ENCODE data around the gene EVX2.

The EVX2 gene

GRCh38 chr2:176082525-176082823 is 1.3 kb downstream of the EVX2 start:
- TF ChIP-seq CTCF (conservative IDR thresholded peaks at IDR 0.05; ENCODE audit: low read depth, low read length), result no peak
- Histone ChIP-seq H3K36me3 (ENCODE audit: insufficient read depth) (no peaks in the 10 kb centered on the region), H3K79me2 (ENCODE audit: insufficient read depth, low read depth) (no peaks in the 10 kb centered on the region), H3K4me1 (ENCODE audit: low read depth, poor library complexity, severe bottlenecking) (no peaks in the 10 kb centered on the region), H4K20me1 (ENCODE audit: insufficient read depth) (no peaks in the 10 kb centered on the region), H3K27me3 (ENCODE audit: insufficient read depth, low read depth) (no peaks in the 10 kb centered on the region), H3K27ac (no peak overlapping the region), H2AFZ (ENCODE audit: low read depth) (no peak overlapping the region), H3K4me3 (IDR thresholded peaks at IDR 0.05; ENCODE audit: insufficient read depth, low read depth, low read length) (no peak overlapping the region), H3K9ac (no peak overlapping the region), H3K4me2 (no peak overlapping the region)

DNA sequence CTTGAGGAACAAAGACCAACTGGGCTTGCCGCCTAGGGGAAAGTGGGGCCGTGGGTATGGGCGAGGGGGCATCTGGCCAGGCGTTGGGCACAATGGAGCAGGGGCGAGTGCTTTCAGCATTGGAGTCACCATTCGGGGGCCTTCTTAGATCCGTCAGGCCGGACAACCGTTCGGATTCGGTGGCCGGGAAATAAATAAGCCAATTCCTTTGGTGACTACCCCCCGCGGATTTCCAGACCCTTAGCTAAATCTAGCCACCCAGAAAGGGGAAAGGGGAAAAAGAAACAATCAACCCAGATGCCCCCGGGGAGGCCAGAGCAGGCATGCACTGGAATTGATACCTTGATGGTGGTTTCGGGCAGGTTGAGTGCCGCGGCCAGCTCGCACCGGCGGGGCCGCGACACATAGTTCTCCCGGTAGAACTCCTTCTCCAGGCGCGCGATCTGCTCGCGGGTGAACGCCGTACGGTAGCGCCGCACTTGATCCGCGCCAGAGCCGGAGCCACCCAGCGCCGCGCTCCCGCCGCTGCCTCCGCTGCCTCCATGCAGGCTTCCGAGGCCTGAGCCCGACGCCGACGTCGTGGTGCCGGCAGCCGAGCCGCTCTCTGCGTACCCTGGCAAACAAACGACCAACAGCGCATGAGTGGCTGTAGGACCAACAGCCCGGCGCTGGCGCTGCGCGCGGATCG is 1.8 kb downstream of the EVX2 start:
- Histone ChIP-seq H3K27ac (no peak overlapping the region), H3K9ac (no peak overlapping the region), H3K4me3 (IDR thresholded peaks at IDR 0.05; ENCODE audit: insufficient read depth, low read depth, low read length) (no peak overlapping the region), H4K20me1 (ENCODE audit: insufficient read depth) (no peaks in the 10 kb centered on the region), H3K4me2 (no peak overlapping the region), H2AFZ (ENCODE audit: low read depth) (no peak overlapping the region), H3K79me2 (ENCODE audit: insufficient read depth, low read depth) (no peaks in the 10 kb centered on the region), H3K36me3 (ENCODE audit: insufficient read depth) (no peaks in the 10 kb centered on the region), H3K27me3 (ENCODE audit: insufficient read depth, low read depth) (no peaks in the 10 kb centered on the region), H3K4me1 (ENCODE audit: low read depth, poor library complexity, severe bottlenecking) (no peaks in the 10 kb centered on the region)
- no peak for TF ChIP-seq CTCF (conservative IDR thresholded peaks at IDR 0.05; ENCODE audit: low read depth, low read length)

DNA sequence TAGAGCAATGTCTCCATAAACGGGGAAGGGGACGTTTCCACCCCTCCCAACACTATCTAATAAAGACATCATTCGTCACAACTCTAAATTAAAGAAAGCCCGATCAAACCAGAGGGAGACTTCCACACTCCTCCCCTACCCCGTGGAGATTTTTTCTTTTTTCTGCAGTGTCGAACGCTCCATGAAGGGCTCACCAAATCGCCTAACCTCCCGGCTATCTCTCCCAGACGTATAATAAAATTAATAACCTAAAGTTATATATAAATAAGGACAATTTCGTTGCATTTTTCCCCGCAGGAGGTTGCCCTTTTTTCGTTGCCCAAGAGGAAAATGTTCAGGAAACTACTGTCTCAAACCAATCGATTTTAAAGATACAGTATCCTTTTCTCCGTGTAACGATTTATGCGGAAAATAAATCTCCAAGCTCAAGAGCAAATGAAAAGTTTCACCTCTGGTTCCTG is 2.4 kb downstream of the EVX2 start:
- no peaks in the 10 kb centered on the region for H4K20me1 ChIP-seq (ENCODE audit: insufficient read depth)
- no peak overlapping the region for H3K27ac ChIP-seq
- H3K4me1 ChIP-seq (ENCODE audit: low read depth, poor library complexity, severe bottlenecking), result no peaks in the 10 kb centered on the region
- no peak overlapping the region for H2AFZ ChIP-seq (ENCODE audit: low read depth)
- H3K4me3 ChIP-seq (IDR thresholded peaks at IDR 0.05; ENCODE audit: insufficient read depth, low read depth, low read length), result no peak overlapping the region
- H3K9ac ChIP-seq, result no peak overlapping the region
- no peak overlapping the region for H3K4me2 ChIP-seq
- H3K27me3 ChIP-seq (ENCODE audit: insufficient read depth, low read depth), result no peaks in the 10 kb centered on the region
- no peak for TF ChIP-seq CTCF (conservative IDR thresholded peaks at IDR 0.05; ENCODE audit: low read depth, low read length)
- H3K36me3 ChIP-seq (ENCODE audit: insufficient read depth), result no peaks in the 10 kb centered on the region
- H3K79me2 ChIP-seq (ENCODE audit: insufficient read depth, low read depth), result no peaks in the 10 kb centered on the region

DNA sequence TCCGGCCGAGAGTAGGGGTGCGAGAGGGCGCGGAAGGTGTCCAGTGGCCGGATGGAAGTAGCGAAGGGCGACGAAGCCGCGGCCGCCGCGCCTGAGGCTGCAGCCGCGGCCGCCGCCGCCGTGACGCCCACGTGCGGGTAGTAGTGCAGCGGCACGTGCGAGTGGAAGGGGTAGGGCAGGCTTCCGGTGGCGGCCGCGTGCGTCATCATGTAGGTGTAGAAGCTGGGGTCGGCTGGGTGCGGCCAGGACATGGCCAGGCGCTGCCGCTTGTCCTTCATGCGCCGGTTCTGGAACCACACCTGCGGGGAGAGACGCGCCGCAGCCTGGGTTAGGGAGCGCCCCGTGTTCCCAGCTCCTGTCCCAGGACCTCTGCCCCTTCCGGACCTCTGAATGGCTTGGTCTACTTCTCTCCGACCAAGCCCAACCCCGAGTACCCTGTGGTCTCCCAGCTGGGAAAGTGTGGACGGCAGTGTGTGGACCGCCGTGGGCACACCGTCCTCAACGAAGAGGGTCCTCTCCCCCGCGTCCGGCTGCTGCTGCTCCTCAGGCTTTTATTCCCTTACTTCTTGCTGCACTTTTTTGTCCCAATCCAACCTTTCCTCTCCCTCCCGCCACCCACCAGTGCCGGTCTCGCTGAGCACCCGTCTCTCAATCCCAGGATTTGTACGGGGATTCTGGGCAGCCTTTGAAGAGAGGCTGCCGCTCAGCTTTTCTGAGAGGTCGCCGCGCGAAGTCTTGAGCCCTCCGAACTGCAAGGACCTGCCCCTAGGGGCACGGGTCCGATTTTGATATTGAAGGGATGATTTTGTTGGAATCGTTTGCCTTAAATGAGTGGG is 3.0 kb downstream of the EVX2 start:
- Histone ChIP-seq H3K79me2 (ENCODE audit: insufficient read depth, low read depth) (no peaks in the 10 kb centered on the region), H3K4me3 (IDR thresholded peaks at IDR 0.05; ENCODE audit: insufficient read depth, low read depth, low read length) (no peak overlapping the region), H3K27ac (no peak overlapping the region), H3K4me1 (ENCODE audit: low read depth, poor library complexity, severe bottlenecking) (no peaks in the 10 kb centered on the region), H2AFZ (ENCODE audit: low read depth) (no peak overlapping the region), H3K27me3 (ENCODE audit: insufficient read depth, low read depth) (no peaks in the 10 kb centered on the region), H3K4me2 (no peak overlapping the region), H3K9ac (no peak overlapping the region), H3K36me3 (ENCODE audit: insufficient read depth) (no peaks in the 10 kb centered on the region), H4K20me1 (ENCODE audit: insufficient read depth) (no peaks in the 10 kb centered on the region)
- TF ChIP-seq CTCF (conservative IDR thresholded peaks at IDR 0.05; ENCODE audit: low read depth, low read length), result no peak

Data from KMS-11 (cell line).